Common myeloid progenitor, CD34-positive (primary cell): ENCODE data around the gene PIP4K2A.

Experiments
- CTCF ChIA-PET: fragments of 350-600 bp; sonication (Branson Sonifier 250); formaldehyde crosslinking; loops from one replicate; lab custom pipeline; 2021; ENCODE audit warnings: antibody characterized with exemption; lab: Charles Lee
- POLR2A ChIA-PET: fragments of 350-600 bp; sonication (Branson Sonifier 250); formaldehyde crosslinking; loops from one replicate; lab custom pipeline; 2021; ENCODE audit warnings: antibody characterized with exemption; lab: Charles Lee
- DNase-seq, 3 donors: peaks; one replicate each; pipeline versions ENCODE4 v3.0.0 to v3.0.0-alpha.2; 2013
- H3K27ac ChIP-seq, 2 experiments: 1 replicate in 1 of 2; 2 replicates in 1 of 2; pipeline ENCODE4 v1.7.0; 2013; ENCODE audit warnings: inconsistent platforms in 2 of 2, low read length in 2 of 2, mild to moderate bottlenecking in 2 of 2, low read depth in 1 of 2, moderate library complexity in 1 of 2; ENCODE audit not compliant: severe bottlenecking in 2 of 2, insufficient read depth in 1 of 2, poor library complexity in 1 of 2
- H3K27me3 ChIP-seq, 5 experiments: replicated peaks in 2 of 5; 1 replicate in 3 of 5; 2 replicates in 2 of 5; pipeline versions ENCODE4 v1.6.1 to v1.7.0; 2013; ENCODE audit warnings: low read length in 4 of 5, mild to moderate bottlenecking in 2 of 5, moderate library complexity in 2 of 5, inconsistent platforms in 1 of 5; ENCODE audit not compliant: insufficient read depth in 5 of 5, control insufficient read depth in 4 of 5
- H3K36me3 ChIP-seq, 4 experiments: 1 replicate in 2 of 4; 2 replicates in 2 of 4; pipeline versions ENCODE4 v1.6.1 to v1.7.0; 2013; ENCODE audit warnings: low read length in 3 of 4, control low read depth in 1 of 4, mild to moderate bottlenecking in 1 of 4; ENCODE audit not compliant: control insufficient read depth in 4 of 4, insufficient read depth in 4 of 4
- H3K4me1 ChIP-seq, 4 experiments: 1 replicate in 3 of 4; 2 replicates in 1 of 4; pipeline versions ENCODE4 v1.6.1 to v1.7.1; 2013; ENCODE audit warnings: low read length in 3 of 4, mild to moderate bottlenecking in 3 of 4, control low read depth in 1 of 4, inconsistent platforms in 1 of 4, moderate library complexity in 1 of 4; ENCODE audit not compliant: control insufficient read depth in 4 of 4, insufficient read depth in 4 of 4; ENCODE audit errors: control extremely low read depth in 1 of 4
- H3K4me3 ChIP-seq, 7 experiments: 1 replicate in 4 of 7; 2 replicates in 3 of 7; pipeline versions ENCODE4 v1.5.1 to v1.7.0; 2013; ENCODE audit warnings: mild to moderate bottlenecking in 7 of 7, low read length in 6 of 7, moderate library complexity in 6 of 7, inconsistent platforms in 2 of 7, low read depth in 2 of 7, control low read depth in 1 of 7; ENCODE audit not compliant: insufficient read depth in 4 of 7, control insufficient read depth in 1 of 7; ENCODE audit errors: extremely low read depth in 1 of 7
- H3K9me3 ChIP-seq, 5 experiments: 1 replicate in 4 of 5; 2 replicates in 1 of 5; pipeline versions ENCODE4 v1.6.1 to v1.7.1; 2013; ENCODE audit warnings: low read length in 4 of 5, mild to moderate bottlenecking in 2 of 5, inconsistent platforms in 1 of 5, low read depth in 1 of 5, moderate library complexity in 1 of 5; ENCODE audit not compliant: control insufficient read depth in 4 of 5, insufficient read depth in 2 of 5; ENCODE audit errors: control extremely low read depth in 1 of 5
- WGBS: methylation state at CpG from one replicate; pipeline ENCODE4 v1.1.5; 2013; ENCODE audit not compliant: insufficient coverage; 5-methylcytosine and 5-hydroxymethylcytosine counted together

The PIP4K2A gene

GRCh38 chr10:22649994-22650393 lies 64.4 kb downstream of the PIP4K2A start:
- Histone ChIP-seq H3K4me1 (peaks cover 36 to 93% (median 75%) of the 10 kb centered on the region in 4 experiments), H3K9me3 (no peaks in the 10 kb centered on the region), H3K27ac (no peak overlapping the region), H3K27me3 (no peaks in the 10 kb centered on the region), H3K36me3 (peaks cover 0 to 6% (median 2%) of the 10 kb centered on the region in 4 experiments), H3K4me3 (peak overlapping the region in 1 of 7 experiments; percentile 34)
- CTCF ChIA-PET, result interaction anchor here (1.3 to 2.0 kb wide), 2 partner anchors 13 to 31 kb away, joined by 3 to 6 read pairs; no protein-coding TSS in a partner anchor
- DNase-seq, result no peak
- WGBS, result 85% methylated on average over 1 of the region's 4 CpGs
- POLR2A ChIA-PET, result interaction anchor here (0.7 kb wide), 1 partner anchor 35 kb away, joined by 3 read pairs; no protein-coding TSS in a partner anchor

- ChIA-PET POLR2A (interaction anchor here (0.5 kb wide), 1 partner anchor 16 kb away, joined by 3 read pairs; no protein-coding TSS in a partner anchor), CTCF (interaction anchor here (0.6 to 1.3 kb wide), 6 partner anchors 22 to 56 kb away, joined by 3 to 5 read pairs (median 3); no protein-coding TSS in a partner anchor)
- Histone ChIP-seq H3K4me1 (peaks cover 38 to 90% (median 72%) of the 10 kb centered on the region in 4 experiments), H3K27ac (no peak overlapping the region), H3K36me3 (peaks cover 0 to 6% (median 2%) of the 10 kb centered on the region in 4 experiments), H3K4me3 (peak overlapping the region in 2 of 7 experiments; percentile 3 to 34), H3K9me3 (no peaks in the 10 kb centered on the region), H3K27me3 (no peaks in the 10 kb centered on the region)
- DNase-seq, result peak in 2 of 3 donors; percentile 41 to 51
- 18% methylated on average over 5 of the region's 9 CpGs for WGBS
Measured at GRCh38 chr10:22649390-22649841, 65.0 kb downstream of the PIP4K2A start.

GRCh38 chr10:22648547-22648961 lies 65.8 kb downstream of the PIP4K2A start:
- H3K4me3 ChIP-seq, result peak overlapping the region in 3 of 7 experiments; percentile 31 to 60 (median 35)
- WGBS, result 0% methylated on average over 2 of the region's 2 CpGs
- POLR2A ChIA-PET, result no interaction called here
- peaks cover 36 to 90% (median 73%) of the 10 kb centered on the region in 4 experiments for H3K4me1 ChIP-seq
- no peaks in the 10 kb centered on the region for H3K27me3 ChIP-seq
- H3K36me3 ChIP-seq, result peaks cover 0 to 6% (median 2%) of the 10 kb centered on the region in 4 experiments
- no peaks in the 10 kb centered on the region for H3K9me3 ChIP-seq
- CTCF ChIA-PET, result interaction anchor here (0.7 to 1.2 kb wide), 5 partner anchors 26 to 64 kb away, joined by 3 to 4 read pairs (median 3); no protein-coding TSS in a partner anchor
- peak overlapping the region in 1 of 2 experiments; percentile 27 for H3K27ac ChIP-seq
- peak in 2 of 3 donors; percentile 33 to 57 for DNase-seq

- POLR2A ChIA-PET, result interaction anchor here (0.6 kb wide), 1 partner anchor 42 kb away, joined by 3 read pairs; no protein-coding TSS in a partner anchor
- 100% methylated on average over 1 of the region's 5 CpGs for WGBS
- no peak overlapping the region for H3K27ac ChIP-seq
Measured at GRCh38 chr10:22647244-22647643, 67.1 kb downstream of the PIP4K2A start.

GRCh38 chr10:22646388-22646853 lies 68.0 kb downstream of the PIP4K2A start:
- peak overlapping the region in 2 of 7 experiments; percentile 8 to 56 for H3K4me3 ChIP-seq
- CTCF ChIA-PET, result interaction anchor here (1.0 to 1.7 kb wide), 4 partner anchors 11 to 72 kb away, joined by 3 to 6 read pairs (median 4); no protein-coding TSS in a partner anchor
- 0% methylated on average over 1 of the region's 2 CpGs for WGBS
- no peaks in the 10 kb centered on the region for H3K27me3 ChIP-seq
- peaks cover 34 to 71% (median 63%) of the 10 kb centered on the region in 4 experiments for H3K4me1 ChIP-seq
- POLR2A ChIA-PET, result no interaction called here
- DNase-seq, result peak in 2 of 3 donors; percentile 74 to 82
- H3K27ac ChIP-seq, result peak overlapping the region in 1 of 2 experiments; percentile 17
- H3K9me3 ChIP-seq, result peaks cover 0 to 4% (median 0%) of the 10 kb centered on the region in 5 experiments
- peaks cover 0 to 12% (median 2%) of the 10 kb centered on the region in 4 experiments for H3K36me3 ChIP-seq

More at GRCh38 chr10:22647244-22647643, 67.1 kb downstream of the PIP4K2A start:
- H3K9me3 ChIP-seq, result no peaks in the 10 kb centered on the region
- peaks cover 0 to 6% (median 2%) of the 10 kb centered on the region in 4 experiments for H3K36me3 ChIP-seq
- H3K4me1 ChIP-seq, result peaks cover 36 to 79% (median 67%) of the 10 kb centered on the region in 4 experiments
- CTCF ChIA-PET, result interaction anchor here (1.2 to 1.7 kb wide), 3 partner anchors 10 to 73 kb away, joined by 4 to 6 read pairs (median 4); no protein-coding TSS in a partner anchor
- H3K4me3 ChIP-seq, result no peak overlapping the region
- no peak for DNase-seq
- no peaks in the 10 kb centered on the region for H3K27me3 ChIP-seq

GRCh38 chr10:22644222-22644621 lies 70.2 kb downstream of the PIP4K2A start:
- CTCF ChIA-PET, result no interaction called here
- POLR2A ChIA-PET, result no interaction called here

More at GRCh38 chr10:22644222-22644621, 70.2 kb downstream of the PIP4K2A start:
- no peak overlapping the region for H3K27ac ChIP-seq
- peaks cover 0 to 9% (median 0%) of the 10 kb centered on the region in 5 experiments for H3K9me3 ChIP-seq
- no peaks in the 10 kb centered on the region for H3K27me3 ChIP-seq
- peak in 1 of 3 donors; percentile 27 for DNase-seq
- peaks cover 0 to 8% (median 0%) of the 10 kb centered on the region in 4 experiments for H3K36me3 ChIP-seq
- H3K4me1 ChIP-seq, result peaks cover 27 to 65% (median 48%) of the 10 kb centered on the region in 4 experiments
- WGBS, result 78% methylated on average over 3 of the region's 3 CpGs
- H3K4me3 ChIP-seq, result no peak overlapping the region
